ENCODE results near the gene SOCS4. TPM values are rescaled to one million over a fixed set of nuclear protein-coding genes. Genes with fewer than 3 reads are reported as not detected.

Gene SOCS4
- total RNA-seq, 3 donors from 2014 or later: 16.6 to 41.6 (median 23.5) TPM

- peaks cover 24% of the 10 kb centered on the region for H3K4me1 ChIP-seq (ENCODE audit: low read depth)
- TF ChIP-seq, protein P1, sequence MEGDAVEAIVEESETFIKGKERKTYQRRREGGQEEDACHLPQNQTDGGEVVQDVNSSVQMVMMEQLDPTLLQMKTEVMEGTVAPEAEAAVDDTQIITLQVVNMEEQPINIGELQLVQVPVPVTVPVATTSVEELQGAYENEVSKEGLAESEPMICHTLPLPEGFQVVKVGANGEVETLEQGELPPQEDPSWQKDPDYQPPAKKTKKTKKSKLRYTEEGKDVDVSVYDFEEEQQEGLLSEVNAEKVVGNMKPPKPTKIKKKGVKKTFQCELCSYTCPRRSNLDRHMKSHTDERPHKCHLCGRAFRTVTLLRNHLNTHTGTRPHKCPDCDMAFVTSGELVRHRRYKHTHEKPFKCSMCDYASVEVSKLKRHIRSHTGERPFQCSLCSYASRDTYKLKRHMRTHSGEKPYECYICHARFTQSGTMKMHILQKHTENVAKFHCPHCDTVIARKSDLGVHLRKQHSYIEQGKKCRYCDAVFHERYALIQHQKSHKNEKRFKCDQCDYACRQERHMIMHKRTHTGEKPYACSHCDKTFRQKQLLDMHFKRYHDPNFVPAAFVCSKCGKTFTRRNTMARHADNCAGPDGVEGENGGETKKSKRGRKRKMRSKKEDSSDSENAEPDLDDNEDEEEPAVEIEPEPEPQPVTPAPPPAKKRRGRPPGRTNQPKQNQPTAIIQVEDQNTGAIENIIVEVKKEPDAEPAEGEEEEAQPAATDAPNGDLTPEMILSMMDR (IDR thresholded peaks at IDR 0.05): no peak
- H3K9me3 ChIP-seq: no peaks in the 10 kb centered on the region
- ATAC-seq (no peak), DNase-seq (no peak)
- H3K36me3 ChIP-seq (ENCODE audit: low read depth): no peaks in the 10 kb centered on the region
- intact Hi-C loops (cut with DNase I, micrococcal nuclease): no loop called here
- H3K4me3 ChIP-seq: no peak overlapping the region
Observed at GRCh38 chr14:55088356-55088755, 61.3 kb downstream of the SOCS4 start.

- peaks cover 27% of the 10 kb centered on the region for H3K4me1 ChIP-seq (ENCODE audit: low read depth)
- H3K36me3 ChIP-seq (ENCODE audit: low read depth): no peaks in the 10 kb centered on the region
- H3K9me3 ChIP-seq: no peaks in the 10 kb centered on the region
- ATAC-seq: peak; percentile 27
- H3K4me3 ChIP-seq: no peak overlapping the region
- TF ChIP-seq, protein P1 (IDR thresholded peaks at IDR 0.05): no peak
- intact Hi-C loops (cut with DNase I, micrococcal nuclease): loop anchor here in 1 of 2 donors (10.0 kb wide), 1 partner anchor 62 kb away; no protein-coding TSS in a partner anchor
- peak in 1 of 3 donors; percentile 33 for DNase-seq
Observed at GRCh38 chr14:55092341-55092740, 65.3 kb downstream of the SOCS4 start.

GRCh38 chr14:55094292-55095157, 67.5 kb downstream of the SOCS4 start:
- H3K36me3 ChIP-seq (ENCODE audit: low read depth): no peaks in the 10 kb centered on the region
- ATAC-seq (no peak), DNase-seq (no peak)
- TF ChIP-seq, protein P1 (IDR thresholded peaks at IDR 0.05): no peak
- H3K4me1 ChIP-seq (ENCODE audit: low read depth): peaks cover 33% of the 10 kb centered on the region
- H3K9me3 ChIP-seq: no peaks in the 10 kb centered on the region
- intact Hi-C loops (cut with DNase I, micrococcal nuclease): loop anchor here in 1 of 2 donors (10.0 kb wide), 1 partner anchor 60 kb away; no protein-coding TSS in a partner anchor
- no peak overlapping the region for H3K4me3 ChIP-seq

GRCh38 chr14:55097881-55098560, 71.0 kb downstream of the SOCS4 start:
- intact Hi-C loops (cut with DNase I, micrococcal nuclease): loop anchor here in 1 of 2 donors (10.0 kb wide), 1 partner anchor 57 kb away; no protein-coding TSS in a partner anchor
- DNase-seq: peak in 1 of 3 donors; percentile 69
- no peak overlapping the region for H3K4me3 ChIP-seq
- ATAC-seq: peak; percentile 54
- H3K36me3 ChIP-seq (ENCODE audit: low read depth): no peaks in the 10 kb centered on the region
- H3K9me3 ChIP-seq: no peaks in the 10 kb centered on the region
- peaks cover 33% of the 10 kb centered on the region for H3K4me1 ChIP-seq (ENCODE audit: low read depth)
- TF ChIP-seq, protein P1 (IDR thresholded peaks at IDR 0.05): no peak

- ATAC-seq (no peak), DNase-seq (no peak)
- Histone ChIP-seq H3K4me3 (no peak overlapping the region), H3K4me1 (ENCODE audit: low read depth) (peaks cover 37% of the 10 kb centered on the region), H3K36me3 (ENCODE audit: low read depth) (no peaks in the 10 kb centered on the region), H3K9me3 (no peaks in the 10 kb centered on the region)
- TF ChIP-seq, protein P1 (IDR thresholded peaks at IDR 0.05): no peak
- intact Hi-C loops (cut with DNase I, micrococcal nuclease): loop anchor here in 1 of 2 donors (10.0 kb wide), 1 partner anchor 56 kb away; no protein-coding TSS in a partner anchor
Observed at GRCh38 chr14:55098561-55098898, 71.5 kb downstream of the SOCS4 start.

Other genes with a start within 250 kb of the SOCS4 start
- gene GCH1, start 124.4 kb upstream of the SOCS4 start, total RNA-seq: 10 to 100 TPM; 12.8 to 27.1 (median 19.3) TPM
- gene WDHD1, start 137 bp upstream of the SOCS4 start, total RNA-seq: 1 to 10 TPM; 2.6 to 6.5 (median 3.4) TPM
- gene MAPK1IP1L, start 24.4 kb downstream of the SOCS4 start, total RNA-seq: 10 to 100 TPM; 67.7 to 72.7 (median 69.7) TPM
- gene LGALS3, start 102.0 kb downstream of the SOCS4 start, total RNA-seq: 1,000 to 10,000 TPM in 2 of 3 donors, 100 to 1,000 TPM in 1; 488 to 1,705 (median 1,380) TPM
- 10 to 100 TPM in 1 of 3 donors, 1 to 10 TPM in 2; 2.0 to 13.7 (median 3.3) TPM for gene DLGAP5, start 164.3 kb downstream of the SOCS4 start, total RNA-seq
- 10 to 100 TPM; 42.2 to 76.9 (median 59.1) TPM for gene FBXO34, start 244.2 kb downstream of the SOCS4 start, total RNA-seq